ENCODE data around the gene UBE2Z.
A peak's percentile ranks its signal among the peaks of the same experiment; 100 is the strongest.
"Not testable (repeated sequence)": the region's sequence is repeated elsewhere in the genome, so short reads cannot be mapped to it uniquely, and the experiment has no call there.

UBE2Z gene

GRCh38 chr17:48908047-48908843, at the start of gene UBE2Z:
Gene UBE2Z (plus strand): TSS chr17:48908407. CDS start chr17:48908504, 97 bp downstream.
- peak; percentile 95 for DNase-seq (ENCODE audit: low spot score)

GRCh38 chr17:48860034-48860433, 48.2 kb upstream of the UBE2Z start:
- no peak for DNase-seq (ENCODE audit: low spot score)

GRCh38 chr17:48860456-48860855, 47.8 kb upstream of the UBE2Z start:
- no peak for DNase-seq (ENCODE audit: low spot score)

GRCh38 chr17:48868916-48869500, 39.2 kb upstream of the UBE2Z start:
- DNase-seq (ENCODE audit: low spot score): no peak

GRCh38 chr17:48869821-48870318, 38.3 kb upstream of the UBE2Z start:
- no peak for DNase-seq (ENCODE audit: low spot score)

- DNase-seq (ENCODE audit: low spot score): no peak
These were observed 37.1 kb upstream of the UBE2Z start for GRCh38 chr17:48871035-48871550.

GRCh38 chr17:48871551-48872351, 36.5 kb upstream of the UBE2Z start:
- peak; percentile 86 for DNase-seq (ENCODE audit: low spot score)

GRCh38 chr17:48872409-48872808, 35.8 kb upstream of the UBE2Z start:
- DNase-seq (ENCODE audit: low spot score): not testable (repeated sequence)

GRCh38 chr17:48873209-48873608, 35.0 kb upstream of the UBE2Z start:
- DNase-seq (ENCODE audit: low spot score): no peak

GRCh38 chr17:48873696-48874443, 34.3 kb upstream of the UBE2Z start:
- no peak for DNase-seq (ENCODE audit: low spot score)

GRCh38 chr17:48878920-48879898, 29.0 kb upstream of the UBE2Z start:
- peak; percentile 72 for DNase-seq (ENCODE audit: low spot score)

- DNase-seq (ENCODE audit: low spot score): no peak
These were observed 25.9 kb upstream of the UBE2Z start for GRCh38 chr17:48882272-48882671.

- DNase-seq (ENCODE audit: low spot score): no peak
These were observed 25.0 kb upstream of the UBE2Z start for GRCh38 chr17:48883171-48883570.

GRCh38 chr17:48890086-48890485, 18.1 kb upstream of the UBE2Z start:
- no peak for DNase-seq (ENCODE audit: low spot score)

- DNase-seq (ENCODE audit: low spot score): no peak
These were observed 15.1 kb upstream of the UBE2Z start for GRCh38 chr17:48892940-48893645.

- no peak for DNase-seq (ENCODE audit: low spot score)
These were observed 14.3 kb upstream of the UBE2Z start for GRCh38 chr17:48893646-48894508.

GRCh38 chr17:48894886-48895285, 13.3 kb upstream of the UBE2Z start:
- no peak for DNase-seq (ENCODE audit: low spot score)

GRCh38 chr17:48901241-48901640, 7.0 kb upstream of the UBE2Z start:
- DNase-seq (ENCODE audit: low spot score): no peak

GRCh38 chr17:48903401-48903800, 4.8 kb upstream of the UBE2Z start:
- DNase-seq (ENCODE audit: low spot score): peak; percentile 43

Measured in HuH-7 (cell line).